Left ventricle myocardium inferior (tissue), 1 donor: ENCODE data around the gene RMRP. TPM values are rescaled to one million over a fixed set of nuclear protein-coding genes. Genes with fewer than 3 reads are reported as not detected.
A peak's percentile ranks its signal among the peaks of the same experiment; 100 is the strongest.

Experiments
- DNase-seq: peaks from one replicate; pipeline ENCODE4 v3.0.0-alpha.2; 2020
- H3K27ac ChIP-seq: fragments of 200-600 bp; replicated peaks from 2 replicates; pipeline ENCODE4 v1.8.0; 2021
- H3K27me3 ChIP-seq: fragments of 200-600 bp; 2 replicates; pipeline ENCODE4 v1.8.0; 2021; ENCODE audit warnings: low read depth
- H3K36me3 ChIP-seq: fragments of 200-600 bp; 2 replicates; pipeline ENCODE4 v1.8.0; 2021
- H3K4me1 ChIP-seq: fragments of 200-600 bp; 2 replicates; pipeline ENCODE4 v1.8.0; 2021
- H3K4me3 ChIP-seq: fragments of 200-600 bp; 2 replicates; pipeline ENCODE4 v1.8.0; 2021; ENCODE audit warnings: mild to moderate bottlenecking, moderate library complexity
- H3K9me3 ChIP-seq: fragments of 200-600 bp; replicated peaks from 2 replicates; pipeline ENCODE4 v1.8.0; 2021
- CTCF ChIP-seq: fragments of 200-600 bp; IDR thresholded peaks from 2 replicates; pipeline ENCODE4 v1.8.0; 2021; ENCODE audit warnings: antibody characterized with exemption, mild to moderate bottlenecking, borderline replicate concordance
- intact Hi-C: fragments of 100-400 bp; cut with micrococcal nuclease; formaldehyde crosslinking; loops from one replicate; pipeline ENCODE4 v1.11.0; 2022
- total RNA-seq: library from RNA; stranded (reverse); fragmentation: NEBNext Ultra II Directional; extraction: Animal tissue kit (Norgen Biotek cat#: 25700); gene quantifications from one replicate; pipeline ENCODE4 v1.2.1, GENCODE V29; 2021
- donor health status: DM: no; HTN: yes; CAD: no; lungs with severe emphysema.

Gene RMRP
- total RNA-seq, 1 donor from 2014 or later = 15,093 TPM

GRCh38 chr9:35667939-35668338, 10.1 kb upstream of the RMRP start:
- Histone ChIP-seq H3K4me3 (no peak overlapping the region), H3K4me1 (peaks cover 20% of the 10 kb centered on the region), H3K27me3 (no peaks in the 10 kb centered on the region), H3K9me3 (no peaks in the 10 kb centered on the region), H3K27ac (no peak overlapping the region), H3K36me3 (no peaks in the 10 kb centered on the region)
- no peak for TF ChIP-seq CTCF
- intact Hi-C loops = no loop called here
- no peak for DNase-seq

GRCh38 chr9:35666549-35666948, 8.7 kb upstream of the RMRP start:
- peaks cover 23% of the 10 kb centered on the region for H3K4me1 ChIP-seq
- H3K4me3 ChIP-seq = no peak overlapping the region
- TF ChIP-seq CTCF = no peak
- H3K36me3 ChIP-seq = no peaks in the 10 kb centered on the region
- no peaks in the 10 kb centered on the region for H3K9me3 ChIP-seq
- H3K27me3 ChIP-seq = no peaks in the 10 kb centered on the region
- intact Hi-C loops = no loop called here
- no peak for DNase-seq
- H3K27ac ChIP-seq = no peak overlapping the region

GRCh38 chr9:35666045-35666444, 8.2 kb upstream of the RMRP start:
- intact Hi-C loops = no loop called here
- H3K27ac ChIP-seq = no peak overlapping the region
- no peak for TF ChIP-seq CTCF
- no peak overlapping the region for H3K4me3 ChIP-seq
- peaks cover 28% of the 10 kb centered on the region for H3K4me1 ChIP-seq
- H3K36me3 ChIP-seq = peaks cover 4% of the 10 kb centered on the region
- no peaks in the 10 kb centered on the region for H3K27me3 ChIP-seq
- no peaks in the 10 kb centered on the region for H3K9me3 ChIP-seq
- no peak for DNase-seq

GRCh38 chr9:35665471-35665818, 7.6 kb upstream of the RMRP start:
- no peaks in the 10 kb centered on the region for H3K27me3 ChIP-seq
- no peak for TF ChIP-seq CTCF
- peaks cover 34% of the 10 kb centered on the region for H3K4me1 ChIP-seq
- intact Hi-C loops = no loop called here
- peaks cover 9% of the 10 kb centered on the region for H3K36me3 ChIP-seq
- no peak for DNase-seq
- peak overlapping the region; percentile 67 for H3K27ac ChIP-seq
- H3K9me3 ChIP-seq = no peaks in the 10 kb centered on the region
- peak overlapping the region; percentile 69 for H3K4me3 ChIP-seq

GRCh38 chr9:35664531-35665470, 7.0 kb upstream of the RMRP start, which contains the start of gene ARHGEF39:
Gene ARHGEF39 (minus strand): TSS chr9:35665195. CDS start chr9:35665169, 26 bp downstream.
- peaks cover 40% of the 10 kb centered on the region for H3K4me1 ChIP-seq
- TF ChIP-seq CTCF = peak; percentile 34
- intact Hi-C loops = no loop called here

More at GRCh38 chr9:35664531-35665470, 7.0 kb upstream of the RMRP start, which contains the start of gene ARHGEF39:
- DNase-seq = peak; percentile 80
- Histone ChIP-seq H3K27me3 (no peaks in the 10 kb centered on the region), H3K27ac (peak within 1 kb of the TSS; percentile 67), H3K36me3 (peaks cover 12% of the 10 kb centered on the region), H3K4me3 (peak within 1 kb of the TSS; percentile 69), H3K9me3 (no peaks in the 10 kb centered on the region)
